Inferior parietal cortex (tissue), 1 donor: ENCODE data around the gene NR1D1.

Experiments
- DNase-seq: peaks from one replicate; pipeline ENCODE4 v3.0.0-alpha.2; 2016; ENCODE audit errors: extremely low spot score

NR1D1 gene

DNA sequence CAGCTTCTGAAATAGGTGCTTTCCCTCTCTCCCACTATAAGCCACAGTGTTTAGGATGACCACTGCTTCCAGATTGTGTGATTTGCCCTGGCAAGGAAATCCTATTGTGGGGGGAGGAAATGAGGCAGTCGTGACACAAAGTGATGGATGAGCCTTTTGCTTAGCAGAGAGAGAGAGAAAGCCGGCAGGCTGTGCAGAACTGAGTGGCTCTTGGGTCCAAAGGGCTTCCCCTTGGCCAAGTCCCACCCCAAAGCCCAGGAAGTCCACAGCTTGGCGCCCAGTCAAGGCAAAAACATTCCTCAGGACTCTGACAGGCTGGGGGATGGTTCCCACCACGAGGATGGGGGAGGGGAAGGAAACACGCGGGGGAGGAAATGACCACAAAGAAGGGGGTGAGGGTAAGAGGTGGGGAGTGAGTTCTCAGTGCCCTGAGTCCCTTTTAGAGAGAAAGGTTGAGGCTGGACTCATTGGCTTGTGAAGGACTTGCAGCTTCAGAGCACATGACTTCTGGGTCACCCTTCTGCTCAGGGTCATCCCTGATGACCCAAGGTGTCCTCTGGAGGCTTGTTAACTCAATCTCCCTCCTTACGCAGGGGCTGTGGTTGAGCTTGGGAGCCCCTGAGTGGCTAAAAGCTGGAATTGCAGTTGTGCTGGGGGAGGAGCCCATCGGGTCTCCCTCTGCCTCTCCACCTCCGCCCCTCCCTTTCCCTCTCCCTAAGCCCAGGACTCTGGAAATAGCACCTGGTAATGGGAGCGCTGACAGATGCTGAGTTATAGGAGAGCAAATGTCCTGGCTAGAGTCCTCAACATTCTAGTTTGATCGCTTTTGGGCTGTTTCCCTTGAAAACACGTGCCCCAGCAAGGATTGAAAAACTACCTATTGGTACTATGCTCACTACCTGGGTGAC is 11.1 kb upstream of the NR1D1 start:
- DNase-seq: peak; percentile 91

DNA sequence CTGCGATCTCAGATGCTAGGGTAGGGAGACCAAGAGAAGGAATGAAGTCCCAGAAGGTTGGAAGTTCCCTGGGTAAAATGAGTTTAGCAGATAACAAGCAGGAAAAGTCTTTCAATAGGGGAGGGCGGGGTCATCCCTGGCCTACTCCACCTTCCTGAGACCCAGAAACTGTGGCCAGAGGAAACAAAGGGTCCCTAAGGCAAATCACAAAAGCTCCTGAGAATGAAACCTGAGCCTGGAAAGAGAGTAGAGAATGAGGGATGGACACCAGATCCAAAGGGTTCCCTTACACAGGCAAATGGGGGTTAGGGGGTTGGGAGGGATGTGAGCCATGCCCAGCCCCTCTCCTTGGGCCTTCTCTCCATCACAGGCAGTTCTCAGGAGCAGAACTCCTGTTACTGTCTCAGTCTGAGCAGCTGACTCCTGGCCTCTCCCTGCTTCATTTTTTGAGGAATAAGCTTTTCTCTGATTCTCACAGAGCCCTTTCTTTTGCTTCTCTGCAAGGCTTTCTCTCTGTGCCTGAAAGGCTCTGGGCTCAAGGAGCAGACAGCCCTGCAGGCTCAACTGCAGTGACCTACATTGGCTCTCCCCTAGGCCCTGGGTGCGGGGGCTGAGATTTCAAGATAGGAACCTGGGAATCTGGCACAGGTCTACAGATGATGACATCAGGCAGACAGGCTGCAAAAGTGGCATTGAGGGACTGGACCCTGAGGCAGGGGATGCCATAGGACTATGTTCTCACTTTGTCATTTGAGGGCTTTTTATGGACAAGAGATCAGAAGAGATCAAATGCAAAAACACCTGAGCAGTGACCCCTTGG is 9.8 kb upstream of the NR1D1 start:
- no peak for DNase-seq

GRCh38 chr17:40108970-40109824 is 8.8 kb upstream of the NR1D1 start:
- DNase-seq: no peak

DNA sequence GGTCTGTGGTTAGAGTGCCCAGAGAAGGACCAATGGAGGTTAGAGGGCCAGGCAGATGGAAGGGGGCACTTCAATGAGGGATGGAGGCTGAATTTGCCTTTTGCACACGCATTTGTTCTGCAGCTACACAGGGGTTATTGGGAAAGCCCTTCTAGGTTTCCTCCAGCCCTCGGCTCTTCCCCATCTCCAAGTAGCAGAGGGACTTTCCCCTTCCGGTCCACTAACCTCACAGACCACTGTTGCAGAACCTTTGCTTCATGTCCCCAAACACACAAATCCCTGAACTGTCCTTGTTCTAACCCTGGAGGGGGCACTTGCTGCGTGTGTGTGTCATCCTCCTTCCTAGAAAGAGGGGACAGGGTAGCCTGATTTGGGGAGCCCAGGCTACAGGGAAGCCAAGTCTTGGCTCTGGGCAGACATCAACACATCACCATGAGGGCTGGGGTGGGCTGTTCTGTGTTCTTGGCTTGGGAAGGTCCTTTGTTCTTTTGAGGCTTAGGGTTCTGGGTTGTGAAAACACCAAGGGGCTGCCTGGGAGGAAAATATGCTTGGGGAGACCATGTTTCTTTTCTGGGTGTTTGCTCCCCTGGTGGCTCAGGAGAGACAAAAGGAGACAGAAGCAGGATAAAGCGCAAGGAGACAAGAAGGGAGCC is 7.3 kb upstream of the NR1D1 start:
- no peak for DNase-seq

DNA sequence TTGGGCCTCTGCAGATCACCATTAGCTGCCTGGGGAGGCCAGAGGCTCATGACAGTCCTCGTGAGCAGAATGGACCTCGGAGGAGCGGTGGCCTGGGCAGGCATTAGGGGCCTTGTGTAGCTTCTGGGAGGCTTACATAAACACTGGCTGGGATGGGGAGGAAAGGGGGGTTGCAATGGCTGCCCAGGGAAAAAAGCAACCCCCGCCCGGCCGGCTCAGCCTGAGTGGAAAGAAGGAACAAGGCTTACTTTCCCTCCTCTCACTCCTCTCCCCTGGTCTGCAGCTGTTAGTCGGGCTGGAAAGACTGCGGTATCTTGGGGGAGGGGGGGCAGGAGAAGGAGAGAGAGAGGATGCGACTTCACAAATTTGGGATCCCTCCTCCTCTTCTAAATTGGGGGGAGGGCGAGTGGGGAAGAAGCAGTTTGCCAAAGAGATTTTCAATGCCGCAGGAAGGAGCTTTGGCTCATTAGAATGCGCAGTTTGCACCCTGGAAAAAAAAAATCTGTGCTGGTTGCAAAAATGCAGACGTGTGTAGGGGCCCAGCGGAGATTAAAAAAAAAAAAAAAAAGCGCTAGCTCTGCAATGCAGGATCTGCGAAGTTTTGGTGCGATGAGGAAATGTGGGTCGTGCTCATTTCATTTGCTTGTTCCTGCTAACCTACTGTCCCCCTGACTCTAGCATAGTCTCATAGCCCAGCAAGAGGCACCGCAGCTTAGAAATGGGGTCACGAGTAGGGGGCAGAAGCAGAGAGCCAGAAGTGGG is 6.6 kb upstream of the NR1D1 start:
- no peak for DNase-seq

DNA sequence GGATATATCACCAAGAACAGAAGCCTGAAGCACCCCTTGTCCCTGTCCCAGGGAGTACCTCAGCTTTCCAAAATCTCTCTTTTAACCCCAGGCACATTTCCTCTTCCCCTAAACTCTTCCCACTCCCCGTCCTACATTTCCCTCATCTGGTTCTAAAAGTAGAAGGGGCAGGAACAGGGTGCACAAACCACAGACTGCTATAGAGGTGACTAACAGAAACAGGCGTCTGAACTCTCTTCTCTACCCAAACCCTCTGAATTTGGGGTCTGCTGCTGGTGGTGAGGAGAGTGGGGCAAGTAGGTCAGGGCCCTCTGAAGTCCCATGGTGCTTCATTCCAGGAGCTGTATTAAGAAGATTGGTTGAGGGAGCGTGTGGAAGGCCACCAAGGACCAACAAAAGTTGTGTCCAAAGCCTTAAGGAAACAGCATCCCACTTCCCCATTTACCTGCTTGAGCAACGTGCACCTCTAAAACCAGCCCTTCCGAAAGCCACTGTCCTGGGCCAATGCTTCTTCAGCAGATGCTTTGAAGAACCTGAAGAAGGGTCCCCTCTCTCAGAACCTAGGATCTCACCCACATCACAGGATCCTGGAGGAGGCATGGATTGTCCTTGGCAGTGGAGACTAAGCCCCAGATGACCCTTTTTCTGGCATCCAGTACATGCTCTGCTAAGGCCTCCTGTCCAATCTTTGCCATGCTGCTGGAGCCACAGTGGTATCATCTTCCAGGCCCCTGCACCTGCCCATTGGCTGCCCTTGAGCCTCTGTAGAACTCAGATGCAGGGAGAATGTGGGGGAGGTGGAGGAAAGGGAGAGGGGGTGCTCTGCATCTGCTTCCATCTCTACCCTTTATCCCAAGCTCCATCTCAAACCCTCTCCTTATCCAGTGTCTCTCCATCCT is 5.7 kb upstream of the NR1D1 start:
- no peak for DNase-seq

DNA sequence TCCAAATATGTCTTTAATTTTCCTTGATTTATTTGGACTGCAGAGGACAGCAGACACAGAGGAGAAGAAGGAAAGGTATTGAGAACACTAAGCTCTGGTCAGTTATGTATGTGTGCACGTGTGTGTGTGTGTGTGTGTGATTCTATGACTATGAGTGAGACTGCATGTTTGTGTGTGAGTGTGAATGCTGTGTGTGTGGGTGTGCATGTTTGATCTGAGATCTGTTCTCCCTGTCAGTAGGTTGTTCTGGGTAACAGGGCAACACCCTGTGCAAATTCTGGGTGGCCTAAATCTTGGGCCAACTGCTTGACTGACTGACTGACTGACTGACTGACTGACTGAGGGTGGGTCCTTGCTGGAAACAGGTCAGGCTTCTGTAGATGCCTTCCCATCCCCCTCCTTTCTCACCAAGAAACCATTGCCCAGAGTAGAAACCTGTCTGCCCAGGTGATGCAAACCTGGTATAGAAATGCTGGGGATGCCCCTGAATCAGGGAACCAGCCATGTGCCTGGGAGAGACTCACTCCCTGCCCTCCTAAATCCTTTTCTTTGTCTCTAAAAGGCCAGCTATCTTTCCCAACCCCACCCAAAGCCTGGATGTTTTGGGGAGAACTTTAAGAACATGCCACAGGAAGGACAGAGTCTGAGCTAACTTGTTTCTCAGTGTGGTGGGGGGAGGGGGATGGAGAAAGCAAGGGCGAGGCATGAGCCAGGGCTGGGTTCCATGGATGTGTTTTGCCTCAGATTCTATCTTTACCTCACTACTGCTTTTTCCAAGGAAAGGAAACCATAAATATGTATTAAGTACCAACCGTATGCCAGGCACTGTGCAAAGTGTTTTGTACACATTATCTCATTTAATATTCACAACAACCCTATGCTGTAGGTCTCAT is 4.5 kb upstream of the NR1D1 start:
- no peak for DNase-seq

DNA sequence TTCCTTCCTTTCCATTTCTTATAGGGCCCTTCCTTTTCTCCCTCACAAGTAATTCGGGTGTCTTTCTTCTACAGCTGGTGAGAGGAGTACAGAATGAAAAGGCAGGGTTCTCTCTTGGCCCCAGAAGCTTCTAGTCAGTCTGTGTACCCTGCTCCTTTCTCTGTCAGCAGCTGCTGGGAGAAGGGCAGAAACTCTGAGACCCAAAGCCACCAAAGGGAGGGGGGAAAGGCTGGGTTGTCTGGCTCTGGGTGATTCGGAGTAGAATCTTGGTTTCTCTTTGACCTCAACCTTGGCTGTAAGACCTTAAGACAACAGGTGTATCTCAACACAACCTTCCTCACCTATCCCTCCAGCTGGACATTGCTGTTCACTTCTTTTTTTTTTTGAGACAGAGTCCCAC is 3.3 kb upstream of the NR1D1 start:
- DNase-seq: no peak

DNA sequence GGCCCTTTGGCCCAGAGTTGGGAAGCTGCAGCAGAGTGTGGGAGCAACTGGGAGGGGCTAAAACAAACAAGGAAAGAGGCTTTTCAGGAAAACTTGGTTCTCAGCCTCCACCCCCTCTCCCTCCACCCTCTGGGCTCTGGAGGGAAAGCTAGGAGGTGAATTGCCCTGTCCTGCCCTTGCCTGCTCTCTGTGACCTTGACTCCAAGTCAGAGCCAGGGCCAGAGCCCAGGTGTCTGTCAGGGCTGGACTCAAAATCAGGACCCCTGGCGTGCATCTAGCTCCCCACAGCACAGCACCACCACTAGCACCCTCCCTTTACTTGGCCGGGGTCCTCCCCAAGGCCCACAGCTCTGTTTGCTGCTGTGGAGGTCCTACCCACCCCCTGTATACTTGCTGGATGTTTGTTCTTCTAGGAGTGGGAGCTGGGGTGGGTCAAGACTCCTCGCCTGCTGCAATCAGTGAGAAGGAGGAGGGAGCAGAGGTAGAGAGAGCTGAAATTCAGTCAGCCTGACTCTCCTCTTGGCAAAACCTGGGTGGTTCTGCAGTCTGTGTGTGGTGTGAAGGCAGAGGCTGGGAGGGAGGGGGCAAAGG is 2.8 kb upstream of the NR1D1 start:
- DNase-seq: no peak

- DNase-seq: no peak
Measured at GRCh38 chr17:40101367-40102210, 1.2 kb upstream of the NR1D1 start.

DNA sequence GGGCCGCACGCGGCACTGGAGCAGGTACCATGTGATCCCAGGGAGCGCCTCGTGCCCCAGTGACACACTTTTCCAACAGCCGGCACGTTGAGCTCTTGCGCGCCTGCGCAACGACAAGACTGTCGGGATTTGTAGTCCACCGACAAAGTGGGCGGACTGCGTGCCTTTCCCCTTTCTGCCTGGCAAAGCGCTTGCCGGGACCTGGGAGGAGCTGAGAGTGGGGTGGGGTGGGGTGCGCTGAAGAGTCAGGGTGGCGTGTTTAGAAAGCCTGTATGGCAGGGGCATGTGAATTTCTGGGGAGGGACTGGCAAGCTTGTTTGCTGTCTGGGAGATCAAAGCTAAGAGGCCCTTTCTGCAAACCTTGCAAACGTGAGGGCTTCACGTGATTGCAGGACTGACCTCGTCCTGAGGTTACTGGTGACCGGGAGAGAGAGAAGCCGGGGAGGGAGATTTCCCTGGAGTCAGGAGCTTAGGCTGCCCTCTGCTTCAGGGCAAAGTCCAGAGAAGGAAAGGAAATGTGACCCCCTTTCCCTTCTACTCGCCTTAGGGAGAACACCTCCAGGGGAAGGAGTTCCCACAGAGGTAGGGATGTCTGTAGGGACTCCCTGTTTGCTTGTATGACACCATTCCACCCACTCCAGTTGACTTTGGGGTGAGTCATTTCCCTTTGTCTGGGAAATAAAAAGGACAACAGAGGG is 429 bp upstream of the NR1D1 start:
- peak; percentile 98 for DNase-seq

DNA sequence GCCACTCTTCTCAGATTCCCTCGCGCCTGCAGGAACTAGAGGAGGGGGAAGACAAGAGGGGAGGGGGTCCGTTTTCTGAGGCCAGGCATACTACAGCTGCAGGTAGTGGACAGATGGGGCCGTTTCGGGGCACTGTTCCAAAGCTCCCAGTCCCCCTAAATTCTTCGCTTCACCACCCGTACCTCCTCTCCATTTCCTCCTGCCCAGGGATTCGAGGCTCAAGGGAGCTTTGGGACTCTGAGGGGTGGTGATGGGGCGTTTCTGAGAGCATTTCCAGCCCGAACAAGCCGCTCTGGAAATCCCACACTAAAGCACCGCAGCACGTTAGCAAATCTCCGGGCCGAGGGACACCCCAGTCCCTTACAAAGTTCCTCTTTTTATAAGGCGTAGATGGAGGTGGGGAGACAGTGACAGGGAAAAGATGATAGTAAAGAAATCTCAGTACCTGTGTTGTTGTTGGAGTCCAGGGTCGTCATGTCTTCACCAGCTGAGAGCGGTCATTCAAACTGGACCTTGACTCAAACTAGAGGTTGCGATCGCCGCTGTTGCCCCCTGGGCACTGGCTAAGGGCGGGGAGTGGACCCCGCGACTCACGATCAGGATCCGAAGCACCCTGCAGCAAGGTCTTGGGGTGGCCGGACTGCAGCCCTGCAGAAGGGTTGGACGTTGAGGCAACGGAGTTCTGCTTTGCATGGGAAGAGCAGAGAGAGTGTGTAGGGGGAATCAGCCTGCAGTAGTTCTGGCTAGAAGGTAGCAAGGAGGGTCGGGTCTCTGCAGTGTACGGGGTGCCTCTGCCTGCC is 570 bp downstream of the NR1D1 start:
- no peak for DNase-seq

GRCh38 chr17:40098846-40099618 is 1.4 kb downstream of the NR1D1 start:
- DNase-seq: peak; percentile 95

GRCh38 chr17:40097931-40098845 is 2.2 kb downstream of the NR1D1 start:
- DNase-seq: no peak
